8988T (cell line): ENCODE measurements around the gene STXBP5.
"Not testable (repeated sequence)": the region's sequence is repeated elsewhere in the genome, so short reads cannot be mapped to it uniquely, and the experiment has no call there.

Experiments used
- DNase-seq: peaks from one replicate; pipeline ENCODE4 v3.0.0; 2011

The STXBP5 gene

DNA sequence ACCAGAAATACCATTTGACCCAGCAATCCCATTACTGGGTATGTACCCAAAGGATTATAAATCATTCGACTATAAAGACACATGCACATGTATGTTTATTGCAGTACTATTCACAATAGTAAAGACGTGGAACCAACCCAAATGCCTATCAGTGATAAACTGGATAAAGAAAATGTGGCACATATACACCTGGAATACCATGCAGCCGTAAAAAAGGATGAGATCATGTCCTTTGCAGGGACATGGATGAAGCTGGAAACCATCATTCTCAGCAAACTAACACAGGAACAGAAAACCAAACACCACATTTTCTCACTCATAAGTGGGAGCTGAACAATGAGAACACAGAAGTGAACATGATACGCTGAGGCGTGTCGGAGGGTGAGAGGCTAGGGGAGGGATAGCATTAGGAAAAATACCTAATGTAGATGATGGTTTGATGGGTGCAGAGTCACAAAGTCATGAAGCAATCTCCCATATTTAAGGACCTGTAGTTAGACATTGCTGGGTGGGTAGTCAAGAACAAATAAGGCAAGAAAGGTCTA lies 50.8 kb downstream of the STXBP5 start:
- not testable (repeated sequence) for DNase-seq

DNA sequence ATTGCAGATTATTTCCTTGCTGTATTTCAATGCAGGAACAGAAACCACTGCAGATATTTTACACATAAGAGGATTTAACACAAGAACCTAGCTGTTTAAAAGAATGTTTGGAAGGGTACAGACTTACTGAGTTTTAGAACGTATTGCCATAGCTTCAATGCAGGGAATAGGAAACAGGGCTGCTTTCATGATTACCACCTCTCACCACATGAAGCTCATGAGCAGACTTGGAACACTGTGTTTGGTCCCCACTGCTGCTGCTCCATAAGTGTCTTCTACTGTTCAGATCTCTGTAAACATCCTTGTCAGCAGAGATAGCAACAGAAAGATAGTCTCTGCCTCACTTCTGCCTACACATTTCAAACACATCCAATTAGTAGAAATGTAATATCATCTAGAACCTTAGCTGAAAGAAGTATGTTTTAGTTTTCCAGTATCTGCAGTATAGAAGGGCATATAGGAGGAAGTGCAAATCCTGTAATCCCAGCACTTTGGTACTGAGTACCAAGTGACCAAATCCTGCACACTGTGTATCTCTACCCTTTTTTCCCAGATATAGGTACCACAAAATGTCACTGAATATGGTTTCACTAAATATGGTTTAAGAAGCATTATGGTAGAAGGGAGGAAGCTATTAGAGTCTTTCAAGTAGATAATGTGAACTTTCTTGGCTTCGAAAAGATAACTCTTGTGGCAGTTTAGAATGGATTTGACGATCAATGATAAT lies 51.9 kb downstream of the STXBP5 start:
- DNase-seq = no peak

DNA sequence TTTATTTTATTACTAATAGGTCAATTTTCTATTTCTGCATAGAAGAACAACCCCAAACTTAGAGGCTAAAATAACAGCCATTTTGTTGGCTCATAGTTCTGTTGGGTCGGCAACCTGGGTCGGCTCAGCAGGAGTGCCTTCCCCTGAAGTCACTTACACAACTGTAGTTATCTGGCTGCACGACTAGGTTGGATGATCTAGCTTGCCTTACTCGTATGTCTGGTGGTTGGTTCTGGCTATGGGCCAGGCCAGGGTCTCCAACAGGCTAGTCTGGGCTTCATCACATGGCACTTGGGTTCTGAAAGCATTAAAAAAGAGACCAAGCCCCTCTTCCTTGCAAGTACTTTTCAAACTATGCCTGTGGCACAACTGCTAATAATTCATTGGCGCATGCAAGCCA lies 53.5 kb downstream of the STXBP5 start:
- DNase-seq = no peak

DNA sequence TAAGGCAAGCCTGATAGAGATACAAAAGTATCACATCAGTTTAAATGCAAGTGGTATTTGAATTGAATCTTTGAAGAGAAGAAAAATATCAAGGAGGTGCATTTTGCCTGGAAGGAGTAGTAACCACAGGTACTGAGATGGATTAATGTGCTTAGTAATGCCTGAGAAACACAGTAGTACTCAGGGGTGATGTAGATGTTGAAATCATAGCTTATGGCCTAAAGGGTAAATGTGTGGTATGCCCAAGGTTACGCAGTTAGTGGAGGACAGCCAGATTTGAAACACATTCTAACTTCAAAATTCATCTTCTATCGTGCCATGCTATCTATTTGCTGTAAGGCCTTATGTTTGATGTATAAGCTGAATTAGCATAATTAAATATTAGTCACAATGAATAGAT lies 55.9 kb downstream of the STXBP5 start:
- no peak for DNase-seq

DNA sequence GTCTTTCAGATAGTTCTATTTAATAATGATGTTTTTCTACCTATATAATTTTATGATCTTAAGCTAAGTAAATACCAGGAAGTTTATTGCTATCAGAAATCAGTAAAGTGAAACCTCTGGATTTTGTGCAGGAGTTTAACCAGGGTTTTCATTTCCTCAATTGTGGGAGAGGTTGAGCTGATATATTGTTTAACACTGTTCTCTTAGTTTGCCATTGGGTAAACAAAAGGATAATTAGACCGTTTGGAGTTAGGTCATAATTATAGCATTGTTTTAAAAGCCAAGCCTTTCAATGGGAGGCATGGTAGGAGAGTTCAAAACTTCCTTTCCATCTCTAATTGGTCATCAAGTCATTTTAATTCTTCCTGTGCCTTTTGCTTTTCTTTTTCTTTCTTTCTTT lies 58.7 kb downstream of the STXBP5 start:
- no peak for DNase-seq

DNA sequence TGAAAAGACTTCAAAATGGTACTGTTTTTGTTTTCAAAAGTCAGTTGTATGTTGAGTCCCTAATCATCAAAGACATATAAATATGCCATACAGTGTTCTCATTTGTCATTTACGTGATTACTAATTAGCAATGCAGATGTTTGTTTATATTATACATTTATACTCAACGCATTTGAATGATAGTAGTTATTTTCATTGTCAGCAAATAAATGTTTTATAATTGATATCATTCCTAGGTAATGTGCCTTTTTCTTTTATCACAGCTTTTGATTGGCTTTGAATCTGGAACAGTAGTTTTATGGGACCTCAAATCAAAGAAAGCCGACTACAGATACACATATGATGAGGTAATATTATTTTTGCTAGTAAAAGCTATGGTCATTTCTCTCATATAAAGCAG lies 62.6 kb downstream of the STXBP5 start:
- DNase-seq = no peak

DNA sequence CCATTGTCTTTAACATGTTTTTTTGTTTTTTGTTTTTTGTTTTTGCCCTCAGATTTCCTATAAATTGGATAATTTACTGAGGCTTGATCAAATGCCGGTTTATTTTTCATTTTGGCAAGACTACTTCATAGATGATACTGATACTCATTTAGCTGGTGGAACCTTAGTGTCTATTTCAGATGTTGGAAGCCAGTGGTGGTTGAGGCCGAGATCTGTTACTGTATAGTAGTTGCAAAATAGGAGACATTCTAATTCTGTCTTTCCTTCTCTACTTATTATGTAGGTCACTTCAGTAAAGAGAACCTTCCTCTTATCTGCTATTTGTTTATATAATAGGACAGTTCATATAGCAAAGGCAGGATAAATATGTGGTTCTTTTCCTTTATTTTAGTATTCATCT lies 63.4 kb downstream of the STXBP5 start:
- DNase-seq = no peak

DNA sequence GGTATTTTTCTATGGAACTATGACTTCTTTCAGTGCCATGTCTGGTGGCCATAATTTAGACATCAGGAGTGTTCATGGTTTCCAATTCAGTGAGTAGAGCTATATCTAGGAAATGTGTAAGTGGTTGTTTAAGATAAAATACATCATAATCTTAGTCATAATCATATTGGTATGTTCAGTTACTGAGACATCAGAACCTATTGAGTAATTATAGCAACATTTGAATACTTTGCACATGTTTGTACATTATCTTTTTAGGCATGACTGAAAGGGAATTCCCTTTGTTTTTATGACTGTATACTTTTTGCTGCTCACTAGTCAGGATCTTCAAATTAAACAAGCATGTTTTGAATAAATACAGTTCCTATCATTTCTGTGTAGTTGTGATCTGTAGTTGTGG lies 64.0 kb downstream of the STXBP5 start:
- no peak for DNase-seq

DNA sequence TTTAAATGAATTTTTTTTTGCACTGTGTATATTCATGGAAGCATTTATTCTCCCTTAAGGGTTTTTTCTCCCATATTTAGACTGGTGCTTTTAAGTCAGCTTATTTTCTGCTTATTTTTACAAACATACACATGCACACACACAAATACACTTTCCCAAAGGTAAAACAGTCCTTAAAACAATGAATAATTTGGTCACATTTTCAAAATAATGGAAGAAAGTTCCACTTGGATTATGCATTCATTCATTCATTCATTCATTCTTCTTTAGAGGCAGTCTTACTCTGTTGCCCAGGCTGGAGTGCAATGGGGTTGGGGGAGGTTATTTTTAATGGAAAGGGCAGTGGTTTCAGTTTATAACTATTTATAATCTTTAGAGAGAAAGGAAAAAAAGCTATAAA lies 69.8 kb downstream of the STXBP5 start:
- DNase-seq = no peak

DNA sequence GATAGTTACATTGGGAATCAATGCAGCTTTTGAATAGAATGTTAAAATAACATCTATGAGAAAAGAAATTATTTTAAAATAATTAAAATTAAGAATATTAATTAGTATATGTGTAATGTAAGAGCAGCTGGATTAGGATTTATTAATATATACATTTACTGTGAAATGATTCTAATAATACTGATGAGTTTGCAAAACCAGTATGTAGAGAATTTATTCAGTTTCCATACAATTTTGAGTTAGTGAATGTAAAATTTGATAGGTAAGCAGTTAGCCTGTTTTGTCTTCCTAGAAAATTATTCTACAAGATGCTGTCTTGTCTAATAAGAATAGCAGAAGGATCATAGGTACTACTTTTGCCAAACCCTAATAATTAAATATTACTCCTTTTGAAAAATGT lies 70.6 kb downstream of the STXBP5 start:
- DNase-seq = no peak

DNA sequence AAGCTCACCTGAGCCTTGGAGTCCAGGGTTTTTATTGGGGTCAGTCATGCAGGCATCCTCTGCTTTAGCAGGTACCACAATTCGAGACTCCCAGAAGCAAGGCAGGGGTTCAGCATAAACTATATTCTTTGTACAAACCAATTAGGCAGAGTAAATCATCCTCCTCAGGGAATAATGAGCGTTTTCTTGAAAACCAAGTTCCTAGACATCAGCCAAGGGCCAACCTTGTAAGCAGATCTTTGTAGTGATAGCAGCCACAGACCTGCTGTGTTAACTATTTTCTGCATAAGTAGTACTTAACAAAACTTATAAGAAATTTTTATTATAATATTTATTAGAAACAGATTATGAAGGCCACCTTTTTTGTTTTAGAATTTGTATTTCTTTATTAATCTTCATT lies 74.7 kb downstream of the STXBP5 start:
- no peak for DNase-seq

DNA sequence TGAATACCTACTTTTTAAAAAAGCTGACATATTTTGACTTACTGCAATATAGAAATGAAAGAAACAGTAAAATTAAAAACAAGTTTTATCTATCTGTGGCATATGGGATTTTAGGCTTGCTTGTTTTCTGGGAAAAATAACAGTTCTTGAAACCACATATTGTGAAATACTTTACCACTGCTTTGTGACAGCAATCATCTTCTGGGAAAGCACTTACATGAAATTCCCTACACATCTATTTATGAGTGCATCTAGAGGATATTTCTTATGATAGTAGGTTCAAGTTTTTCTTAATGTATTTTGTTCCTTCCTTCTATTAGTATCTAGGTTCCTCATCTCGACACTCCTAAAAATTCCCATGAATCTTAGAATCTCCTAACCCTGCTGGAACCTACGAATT lies 75.2 kb downstream of the STXBP5 start:
- DNase-seq = no peak

DNA sequence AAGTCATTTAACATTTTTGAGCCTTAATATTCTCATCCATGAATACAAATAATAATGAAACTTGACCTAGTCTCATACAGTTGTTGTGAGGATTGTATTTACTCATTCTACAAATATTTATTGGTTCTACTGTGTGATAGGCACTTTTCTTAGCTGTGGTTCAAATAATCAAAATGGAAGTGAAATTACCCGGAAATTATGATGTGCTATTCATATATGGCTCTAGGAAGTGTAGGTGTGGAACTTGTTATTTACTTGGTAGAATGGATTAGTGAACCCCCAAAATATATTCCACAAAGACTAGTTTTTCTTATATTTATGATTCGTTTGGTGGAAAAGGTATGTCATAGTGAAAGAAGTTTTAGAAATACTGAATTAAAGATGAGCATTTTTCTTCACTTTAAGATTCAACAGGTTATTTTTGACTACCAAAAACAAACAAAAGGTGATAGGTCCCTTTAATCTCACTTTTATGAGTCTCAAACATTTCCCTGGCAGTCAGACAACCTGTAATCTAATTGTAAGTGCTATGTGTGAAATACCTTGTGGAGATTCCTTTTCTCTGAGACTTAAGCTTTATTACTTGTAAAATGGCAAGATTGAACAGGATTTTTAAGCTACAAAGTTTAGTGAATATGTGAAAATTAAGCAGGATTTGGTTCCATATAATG lies 77.8 kb downstream of the STXBP5 start:
- DNase-seq = no peak

DNA sequence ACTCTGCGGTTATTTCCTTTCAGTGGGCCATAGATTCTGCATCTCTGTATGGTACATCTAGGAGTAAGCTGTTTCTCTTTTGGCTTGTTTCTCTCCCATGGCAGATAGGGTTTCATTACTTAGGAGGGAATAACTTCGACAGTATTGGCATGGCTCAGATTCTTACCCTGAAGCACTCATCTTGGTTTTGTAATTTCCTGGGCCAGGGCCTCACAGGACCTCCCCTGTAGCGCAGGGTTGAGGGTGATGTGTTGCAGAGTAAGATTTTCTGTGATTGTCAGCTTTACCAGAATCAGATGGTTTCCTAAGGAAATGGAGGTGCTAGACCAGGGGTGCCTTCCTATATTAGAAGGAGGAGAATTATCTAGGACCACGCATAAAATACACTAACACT lies 78.3 kb downstream of the STXBP5 start:
- DNase-seq = no peak

DNA sequence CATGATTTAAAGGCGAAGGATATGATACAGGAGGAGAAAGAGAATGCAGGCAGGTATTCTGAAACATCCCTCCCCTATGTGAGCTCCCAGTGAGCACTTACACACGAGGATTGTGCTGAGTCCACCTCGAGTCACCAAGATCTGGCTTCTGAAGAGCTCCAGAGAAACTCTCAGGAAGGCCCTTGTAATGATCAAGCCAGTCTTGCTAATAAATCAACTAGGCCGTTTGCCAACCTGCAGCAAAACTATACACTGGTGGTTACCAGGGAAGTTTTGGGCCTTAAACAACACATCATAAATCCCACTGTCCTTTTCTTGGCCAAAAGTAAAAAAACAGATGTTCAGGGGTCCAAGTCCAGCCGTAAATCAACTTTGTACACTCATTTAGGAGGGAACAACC lies 79.2 kb downstream of the STXBP5 start:
- DNase-seq = no peak

DNA sequence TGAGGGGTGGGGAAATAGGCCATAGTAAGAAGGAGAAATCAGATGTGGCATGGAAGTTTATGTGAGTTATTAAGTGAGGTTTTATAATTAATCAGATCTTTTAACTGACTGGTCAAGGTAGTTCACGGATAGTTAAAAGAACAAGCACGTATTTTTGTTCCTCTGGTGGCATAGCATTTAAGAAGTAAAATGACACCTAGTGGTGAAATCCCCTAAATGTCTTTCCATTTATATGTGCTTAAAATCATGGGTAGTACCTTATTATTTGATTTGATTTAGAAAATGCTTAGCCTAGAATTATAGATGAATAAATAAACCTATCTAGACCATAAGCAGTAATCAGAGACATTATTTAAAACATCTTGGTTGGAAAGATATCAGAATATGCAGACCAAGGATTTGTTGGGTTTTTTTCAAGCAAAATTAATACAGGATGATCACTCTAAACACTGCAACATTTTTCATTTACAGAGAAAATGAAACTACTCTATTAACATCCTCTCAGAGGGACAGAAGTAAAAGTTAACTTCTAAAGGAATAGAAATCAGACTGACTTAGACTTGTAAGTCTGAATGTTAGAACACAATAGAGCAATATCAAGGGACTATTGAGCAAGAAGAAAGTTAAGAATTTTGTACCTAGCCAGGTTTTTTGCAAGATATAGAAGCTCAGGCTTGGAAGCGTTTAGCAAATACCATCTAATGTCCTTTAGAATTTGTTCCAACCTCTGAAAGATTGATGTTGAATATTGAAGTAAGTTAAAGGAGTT lies 81.1 kb downstream of the STXBP5 start:
- no peak for DNase-seq

DNA sequence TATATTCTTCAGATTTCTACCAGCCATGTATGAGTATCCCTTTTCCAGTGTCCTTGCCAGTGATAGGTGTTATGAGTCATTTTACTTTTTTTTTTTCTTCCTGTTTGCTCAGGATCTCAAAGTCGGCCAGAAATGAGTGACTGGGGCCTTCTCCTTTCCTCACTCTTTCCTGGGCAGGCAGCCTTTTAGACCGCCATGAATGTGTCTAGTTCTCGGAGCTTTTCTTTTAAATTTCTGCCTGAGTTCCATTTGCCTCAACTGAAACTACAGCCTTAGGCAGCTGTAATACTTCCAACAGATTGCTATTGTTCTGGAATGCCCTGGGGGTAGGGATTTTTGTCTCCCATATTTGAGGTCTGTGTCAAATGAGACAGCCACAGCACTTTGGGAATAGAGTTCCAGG lies 83.7 kb downstream of the STXBP5 start:
- DNase-seq = no peak

DNA sequence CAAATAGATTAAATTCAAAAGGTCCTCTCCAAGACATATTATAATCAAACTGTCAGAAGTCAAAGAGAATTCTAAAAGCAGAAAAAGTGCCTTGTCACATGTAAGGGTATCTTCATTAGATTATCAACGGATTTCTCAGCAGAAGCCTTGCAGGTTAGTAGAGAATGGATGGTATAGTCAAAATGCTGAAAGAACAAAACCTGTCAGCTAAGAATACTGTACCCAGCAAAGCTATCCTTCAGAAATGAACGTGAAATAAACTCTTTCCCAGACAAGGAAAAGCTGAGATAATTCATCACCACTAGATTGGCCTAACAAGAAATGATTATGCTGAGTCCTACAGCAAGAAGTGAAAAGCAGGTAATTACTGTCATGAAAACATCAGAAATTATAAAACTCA lies 92.9 kb downstream of the STXBP5 start:
- DNase-seq = no peak

DNA sequence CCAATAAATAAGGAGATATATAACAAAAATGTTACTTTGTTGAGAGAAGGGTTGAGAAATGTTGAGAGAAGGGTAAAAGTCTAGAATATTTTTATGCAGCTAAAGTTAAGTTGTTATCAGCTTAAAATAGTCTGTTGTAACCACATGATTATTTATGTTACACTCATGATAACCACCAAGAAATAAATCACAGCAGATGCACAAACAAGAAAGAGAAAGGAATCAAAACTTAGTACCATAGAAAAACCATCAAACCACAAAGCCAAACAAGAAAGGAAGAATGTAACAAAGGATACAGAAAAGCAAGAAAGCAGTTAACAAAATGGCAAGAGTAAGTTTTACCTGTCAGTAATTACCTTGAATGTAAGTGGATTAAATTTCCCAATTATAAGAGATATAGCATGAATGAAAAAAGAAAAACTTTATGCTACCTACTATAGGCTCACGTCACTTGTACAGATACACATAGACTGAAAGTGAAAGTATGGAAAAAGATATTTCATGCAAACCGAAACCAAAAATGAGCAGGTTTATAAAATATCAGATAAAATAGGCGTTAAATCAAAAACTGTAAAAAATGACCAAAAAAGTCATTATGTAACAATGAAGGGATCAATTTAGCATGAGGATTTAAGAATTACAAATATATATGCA lies 93.6 kb downstream of the STXBP5 start:
- no peak for DNase-seq

DNA sequence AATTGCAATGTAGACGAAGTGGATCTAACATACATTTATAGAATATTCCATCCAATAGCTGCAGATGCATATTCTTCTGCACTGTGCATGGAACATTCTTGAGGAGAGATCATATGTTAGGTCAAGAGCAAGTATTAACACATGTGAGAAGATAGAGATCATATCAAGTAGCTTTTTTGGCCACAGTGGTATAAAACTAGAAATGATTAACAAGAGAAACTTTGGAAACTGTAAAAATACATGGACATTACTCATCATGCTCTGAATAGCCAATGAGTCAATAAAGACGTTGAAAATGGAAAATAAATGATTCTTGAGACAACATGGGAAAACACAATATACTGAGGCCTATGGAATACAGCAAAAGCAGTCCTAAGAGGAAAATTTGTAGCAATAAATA lies 94.2 kb downstream of the STXBP5 start:
- no peak for DNase-seq

DNA sequence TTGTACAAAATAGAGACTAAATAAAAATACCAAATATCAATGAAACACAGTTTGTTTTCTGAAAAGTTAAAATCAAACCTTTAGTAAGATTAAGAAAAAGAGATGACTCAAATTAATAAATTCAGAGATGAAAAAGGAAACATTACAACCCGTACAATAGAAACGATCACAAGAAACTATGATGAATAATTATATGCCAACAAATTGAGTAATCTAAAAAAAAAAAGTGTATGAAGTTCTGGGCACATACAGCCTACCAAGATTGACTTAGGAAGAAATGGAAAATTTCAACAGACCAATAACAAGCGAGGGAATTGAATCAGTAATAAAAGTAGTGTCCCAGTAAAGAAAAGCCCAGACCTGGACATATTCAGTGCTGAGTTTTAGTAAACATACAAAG lies 94.8 kb downstream of the STXBP5 start:
- DNase-seq = no peak

DNA sequence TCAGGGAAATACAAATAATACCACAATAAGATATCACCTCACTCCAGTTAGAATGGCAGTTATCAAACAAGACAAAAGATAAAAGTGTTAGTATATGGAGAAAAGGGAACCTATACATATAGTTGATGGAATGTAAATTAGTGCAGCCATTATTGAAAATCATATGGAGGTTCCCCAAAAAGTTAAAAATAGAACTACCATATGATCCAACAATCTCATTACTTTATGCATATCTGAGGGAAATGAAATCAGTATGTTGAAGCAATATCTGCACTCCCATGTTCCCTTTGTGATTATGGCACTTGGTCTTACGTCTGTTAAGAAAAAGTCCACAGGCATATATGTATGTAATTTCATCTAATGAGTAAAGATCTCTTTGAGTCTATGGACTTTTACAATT lies 96.9 kb downstream of the STXBP5 start:
- DNase-seq = no peak

DNA sequence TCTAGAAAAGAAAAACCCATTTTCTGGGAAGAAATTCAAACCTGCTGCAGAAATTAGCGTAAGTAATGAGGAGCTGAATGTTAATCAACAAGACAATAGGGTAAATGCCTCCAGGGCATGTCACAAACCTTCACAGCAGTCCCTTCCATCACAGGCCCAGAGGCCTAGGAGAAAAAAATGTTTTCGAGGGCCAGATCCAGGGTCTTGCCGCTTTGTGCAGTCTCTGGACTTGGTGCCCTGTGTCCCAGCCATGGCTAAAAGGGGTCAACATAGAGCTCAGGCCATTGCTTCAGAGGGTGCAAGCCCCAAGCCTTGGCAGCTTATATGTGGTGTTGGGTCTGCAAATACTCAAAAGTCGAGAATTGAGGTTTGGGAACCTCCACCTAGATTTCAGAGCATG lies 99.8 kb downstream of the STXBP5 start:
- DNase-seq = no peak
